NT2/D1 (cell line): ENCODE data around the gene RABGGTA.
A peak's percentile ranks its signal among the peaks of the same experiment; 100 is the strongest.
"Not testable (repeated sequence)": the region's sequence is repeated elsewhere in the genome, so short reads cannot be mapped to it uniquely, and the experiment has no call there.

ENCODE experiments used
- DNase-seq: peaks from one replicate; pipeline ENCODE4 v3.0.0-alpha.2; 2011; ENCODE audit warnings: low read depth, low spot score
- H3K27me3 ChIP-seq: 2 replicates; pipeline ENCODE4 v1.6.0; 2011; ENCODE audit warnings: mild to moderate bottlenecking; ENCODE audit not compliant: insufficient read length, insufficient read depth
- H3K36me3 ChIP-seq: 2 replicates; pipeline ENCODE4 v1.6.1; 2011; ENCODE audit warnings: mild to moderate bottlenecking, low read length, mixed read lengths; ENCODE audit not compliant: insufficient read depth, insufficient read length
- H3K4me1 ChIP-seq: 2 replicates; pipeline ENCODE4 v1.5.1; 2011; ENCODE audit not compliant: insufficient read depth, insufficient read length
- H3K4me3 ChIP-seq: 2 replicates; pipeline ENCODE4 v1.5.1; 2011; ENCODE audit warnings: low read depth; ENCODE audit not compliant: insufficient read length
- H3K9ac ChIP-seq: 2 replicates; pipeline ENCODE4 v1.6.0; 2011; ENCODE audit warnings: low read depth; ENCODE audit not compliant: insufficient read length
- H3K9me3 ChIP-seq: 2 replicates; pipeline ENCODE4 v1.5.1; 2011; ENCODE audit warnings: mild to moderate bottlenecking, low read length; ENCODE audit not compliant: insufficient read depth
- SUZ12 ChIP-seq: IDR thresholded peaks from 2 replicates; pipeline ENCODE4 v1.6.1; 2011; ENCODE audit not compliant: insufficient read length, insufficient read depth; ENCODE audit errors: extremely low read depth
- YY1 ChIP-seq: IDR thresholded peaks from 2 replicates; pipeline ENCODE4 v1.6.1; 2011; ENCODE audit not compliant: insufficient read length, insufficient read depth
- ZNF274 ChIP-seq: IDR thresholded peaks from 2 replicates; pipeline ENCODE4 v1.6.1; 2011; ENCODE audit warnings: mild to moderate bottlenecking, low read depth, low read length

RABGGTA gene

GRCh38 chr14:24219521-24219920 is 51.9 kb downstream of the RABGGTA start:
- H3K27me3 ChIP-seq, result no peaks in the 10 kb centered on the region
- H3K36me3 ChIP-seq, result peaks cover 18% of the 10 kb centered on the region
- H3K4me1 ChIP-seq, result no peaks in the 10 kb centered on the region

GRCh38 chr14:24219080-24219479 is 52.3 kb downstream of the RABGGTA start:
- Histone ChIP-seq H3K4me3 (no peak overlapping the region), H3K9me3 (no peaks in the 10 kb centered on the region), H3K4me1 (no peaks in the 10 kb centered on the region), H3K9ac (no peak overlapping the region), H3K27me3 (no peaks in the 10 kb centered on the region), H3K36me3 (peaks cover 19% of the 10 kb centered on the region)
- no peak for TF ChIP-seq SUZ12
- no peak for TF ChIP-seq ZNF274
- TF ChIP-seq YY1, result no peak
- no peak for DNase-seq

More at GRCh38 chr14:24219521-24219920, 51.9 kb downstream of the RABGGTA start:
- H3K9me3 ChIP-seq, result no peaks in the 10 kb centered on the region
- no peak overlapping the region for H3K9ac ChIP-seq
- DNase-seq, result no peak
- TF ChIP-seq ZNF274 (no peak), YY1 (no peak)
- H3K4me3 ChIP-seq, result no peak overlapping the region

GRCh38 chr14:24216876-24217275 is 54.5 kb downstream of the RABGGTA start:
- H3K27me3 ChIP-seq, H3K9me3 ChIP-seq, H3K4me3 ChIP-seq, H3K9ac ChIP-seq, DNase-seq, H3K4me1 ChIP-seq: not testable (repeated sequence)
- H3K36me3 ChIP-seq, result peaks cover 23% of the 10 kb centered on the region

GRCh38 chr14:24216345-24216699 is 55.1 kb downstream of the RABGGTA start:
- Histone ChIP-seq H3K4me3 (no peak overlapping the region), H3K4me1 (no peaks in the 10 kb centered on the region), H3K9me3 (no peaks in the 10 kb centered on the region), H3K36me3 (peaks cover 29% of the 10 kb centered on the region), H3K9ac (peak overlapping the region; percentile 38), H3K27me3 (no peaks in the 10 kb centered on the region)
- no peak for TF ChIP-seq ZNF274
- no peak for TF ChIP-seq YY1
- no peak for TF ChIP-seq SUZ12
- no peak for DNase-seq
